Measurements from ENCODE around the gene KMT2E. TPM values are rescaled to one million over a fixed set of nuclear protein-coding genes. Genes with fewer than 3 reads are reported as not detected.

Gene KMT2E
- polyA plus RNA-seq, 1 donor = 86.0 TPM

DNA sequence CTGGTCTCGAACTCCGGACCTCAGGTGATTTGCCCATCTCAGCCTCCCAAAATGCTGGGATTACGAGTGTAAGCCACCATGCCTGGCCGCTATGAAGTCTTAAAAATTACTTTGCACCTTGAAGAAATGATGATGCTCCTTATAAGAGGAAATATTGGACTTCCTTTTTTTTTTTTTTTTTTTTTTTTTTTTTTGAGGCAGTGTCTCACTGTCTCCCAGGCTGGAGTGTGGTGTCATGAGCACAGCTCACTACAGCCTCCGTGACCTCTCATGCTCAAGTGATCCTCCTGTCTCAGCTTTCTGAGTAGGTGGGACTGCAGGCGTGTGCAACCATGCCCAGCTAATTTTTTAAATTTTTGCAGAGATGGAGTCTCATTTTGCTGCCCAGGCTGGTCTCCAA lies 65.3 kb downstream of the KMT2E start:
- DNase-seq = no peak

DNA sequence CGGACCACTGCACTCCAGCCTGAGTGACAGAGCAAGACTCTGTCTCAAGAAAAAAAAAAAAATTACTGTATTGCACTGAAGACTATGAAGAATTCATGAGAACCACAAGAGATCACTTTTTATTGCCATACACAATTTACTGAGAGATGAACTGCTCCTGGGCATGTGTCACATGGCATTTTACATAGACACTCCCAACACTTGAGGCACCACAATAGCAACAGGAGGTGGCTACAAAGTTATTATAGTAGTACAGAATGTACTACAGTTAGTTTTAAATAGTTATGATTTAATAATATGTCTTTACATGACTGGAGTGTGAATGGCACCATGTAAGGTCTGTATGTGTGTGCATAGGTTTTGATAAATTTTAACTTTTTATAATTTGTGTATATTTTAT lies 70.6 kb downstream of the KMT2E start:
- DNase-seq = no peak

DNA sequence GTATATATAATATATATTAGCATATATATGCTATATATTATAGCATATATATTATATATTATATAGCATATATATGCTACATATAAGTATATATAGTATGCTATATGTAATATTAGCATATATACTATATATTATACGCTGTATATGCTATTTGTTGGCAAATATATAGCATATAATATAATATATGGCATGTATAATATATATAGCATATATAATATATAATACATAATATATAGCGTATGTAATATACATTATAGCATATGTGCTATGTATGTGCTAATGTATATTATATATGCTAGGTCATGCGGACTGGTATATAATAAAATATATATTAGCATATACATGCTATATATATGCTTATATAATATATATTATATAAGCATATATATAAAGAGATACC lies 72.8 kb downstream of the KMT2E start:
- DNase-seq = no peak

DNA sequence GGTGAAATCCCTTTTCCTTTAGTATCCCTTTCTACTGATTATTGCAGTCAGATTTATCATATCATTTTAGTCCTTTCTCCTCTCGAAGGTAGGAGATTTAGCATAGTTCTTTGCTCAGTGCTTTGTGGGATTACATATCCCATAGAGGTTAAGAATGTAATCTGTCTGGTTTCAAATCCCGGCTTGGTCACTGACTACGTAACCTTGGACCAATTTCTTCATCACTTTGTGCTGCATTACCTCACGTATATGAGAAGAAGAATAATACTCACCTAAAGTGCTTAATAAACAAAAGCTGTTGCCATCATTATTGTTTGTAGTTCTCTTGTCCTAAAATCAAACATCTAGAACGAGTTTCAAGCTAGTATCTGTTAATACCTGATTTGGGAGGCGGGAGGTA lies 74.0 kb downstream of the KMT2E start:
- no peak for DNase-seq

DNA sequence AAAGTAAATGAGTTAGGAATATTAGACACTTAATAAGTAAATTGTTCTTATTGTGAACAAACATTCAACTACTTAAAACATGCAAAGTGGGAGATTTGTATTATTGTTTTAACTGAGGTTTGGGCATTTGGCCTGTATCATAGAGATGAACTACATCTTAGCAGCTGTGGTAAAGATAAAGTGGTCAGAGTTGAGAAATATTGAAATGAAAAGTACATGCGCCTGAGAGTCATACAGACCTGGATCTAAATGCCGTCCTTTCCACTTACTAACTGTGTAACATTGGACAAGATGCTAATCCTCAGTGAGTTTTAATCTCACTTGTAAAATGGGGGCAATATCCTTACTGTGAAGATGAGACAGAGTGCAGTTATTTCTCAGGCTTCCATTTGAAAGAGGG lies 74.5 kb downstream of the KMT2E start:
- DNase-seq = no peak

DNA sequence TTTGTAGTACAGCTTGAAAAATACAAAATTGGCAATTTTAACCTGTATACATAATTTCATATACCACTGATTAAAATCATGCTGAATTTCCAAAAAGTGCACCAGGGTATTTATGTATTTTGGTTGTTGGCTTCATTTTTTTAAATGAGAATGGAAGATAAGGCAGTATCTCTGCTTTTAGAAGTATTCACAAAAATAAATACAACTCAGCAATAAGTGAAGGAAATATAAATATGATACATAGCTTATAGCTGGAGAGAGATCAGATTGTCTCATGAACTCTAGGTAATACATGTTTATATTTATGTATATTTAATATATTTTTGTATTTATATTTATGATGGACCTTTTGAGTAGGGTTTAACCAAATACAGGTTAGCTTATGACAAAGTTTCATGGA lies 81.0 kb downstream of the KMT2E start:
- no peak for DNase-seq

DNA sequence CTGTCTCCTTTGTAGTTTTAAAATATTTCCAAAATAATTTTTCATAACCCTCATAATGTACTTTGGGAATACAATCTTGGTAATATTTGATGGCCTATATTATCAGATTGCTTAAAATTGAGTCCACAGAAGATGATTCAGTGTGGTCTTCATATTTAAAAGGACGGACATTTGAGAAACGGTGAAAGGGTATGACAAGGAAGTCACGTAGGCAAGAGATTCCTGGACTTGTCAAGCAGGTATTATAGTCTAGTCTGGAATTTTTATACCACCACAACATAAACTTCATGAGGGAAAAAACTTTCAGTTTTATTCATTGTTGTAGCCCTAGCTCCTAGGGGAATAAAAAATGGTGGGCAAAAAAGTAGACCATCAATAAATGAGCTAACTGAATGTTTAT lies 82.3 kb downstream of the KMT2E start:
- DNase-seq = no peak

DNA sequence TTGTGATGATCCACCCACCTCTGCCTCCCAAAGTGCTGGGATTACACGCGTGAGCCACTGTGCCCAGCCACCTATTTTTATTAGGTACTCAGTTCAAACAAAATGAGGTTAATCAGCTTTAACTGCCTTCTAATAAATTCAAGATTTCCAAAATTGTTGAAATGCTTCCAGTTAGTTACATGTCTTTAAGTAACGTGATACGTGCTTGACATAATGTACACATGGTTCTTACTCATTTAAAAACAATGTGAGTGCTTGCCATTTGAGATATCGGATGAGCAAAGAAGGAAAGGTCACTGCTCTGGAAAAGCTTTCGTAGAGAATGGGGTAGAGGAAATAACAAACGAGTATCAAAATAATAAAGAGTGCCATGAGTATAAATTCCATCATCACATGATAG lies 83.6 kb downstream of the KMT2E start:
- no peak for DNase-seq

DNA sequence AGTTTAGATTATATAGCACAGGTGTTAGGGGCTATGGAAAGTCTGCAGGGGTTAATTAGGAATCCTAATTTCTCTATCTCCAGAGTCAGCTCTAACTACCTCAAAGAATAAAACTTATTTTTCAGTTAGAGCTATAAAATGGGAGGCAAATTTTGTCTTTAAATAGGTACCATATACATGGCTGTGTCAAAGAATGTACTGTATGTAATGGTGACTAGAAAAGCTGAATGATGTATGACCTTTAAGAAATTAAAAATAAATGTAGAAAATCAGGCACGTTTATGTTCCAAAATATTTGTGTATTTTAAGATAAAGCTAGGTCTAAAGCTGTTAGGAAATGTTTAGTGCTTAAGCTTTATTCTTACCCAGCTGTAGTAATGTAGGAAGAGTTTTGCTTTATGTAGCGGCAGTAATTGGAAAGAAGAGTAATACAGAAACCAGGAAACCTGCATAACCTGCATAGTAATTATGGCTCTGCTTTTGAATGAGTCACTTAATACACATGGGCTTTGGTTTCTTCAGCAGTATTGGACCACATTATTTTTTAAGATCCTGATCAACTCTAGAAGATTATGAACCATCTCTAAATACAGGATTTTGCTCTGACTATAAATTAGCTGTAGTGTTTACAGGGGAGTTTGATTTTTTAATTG lies 85.0 kb downstream of the KMT2E start:
- DNase-seq = no peak

DNA sequence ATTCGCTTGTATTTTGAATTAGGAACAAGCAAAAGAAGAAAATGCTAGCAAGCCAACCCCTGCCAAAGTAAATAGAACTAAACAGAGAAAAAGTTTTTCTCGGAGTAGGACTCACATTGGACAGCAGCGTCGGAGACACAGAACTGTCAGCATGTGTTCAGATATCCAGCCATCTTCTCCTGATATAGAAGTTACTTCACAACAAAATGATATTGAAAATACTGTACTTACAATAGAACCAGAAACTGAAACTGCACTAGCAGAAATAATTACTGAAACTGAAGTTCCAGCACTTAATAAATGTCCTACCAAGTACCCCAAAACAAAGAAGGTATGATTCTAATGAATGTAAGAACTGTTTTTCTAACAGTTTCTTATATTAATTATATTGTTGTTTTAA lies 87.9 kb downstream of the KMT2E start:
- no peak for DNase-seq

DNA sequence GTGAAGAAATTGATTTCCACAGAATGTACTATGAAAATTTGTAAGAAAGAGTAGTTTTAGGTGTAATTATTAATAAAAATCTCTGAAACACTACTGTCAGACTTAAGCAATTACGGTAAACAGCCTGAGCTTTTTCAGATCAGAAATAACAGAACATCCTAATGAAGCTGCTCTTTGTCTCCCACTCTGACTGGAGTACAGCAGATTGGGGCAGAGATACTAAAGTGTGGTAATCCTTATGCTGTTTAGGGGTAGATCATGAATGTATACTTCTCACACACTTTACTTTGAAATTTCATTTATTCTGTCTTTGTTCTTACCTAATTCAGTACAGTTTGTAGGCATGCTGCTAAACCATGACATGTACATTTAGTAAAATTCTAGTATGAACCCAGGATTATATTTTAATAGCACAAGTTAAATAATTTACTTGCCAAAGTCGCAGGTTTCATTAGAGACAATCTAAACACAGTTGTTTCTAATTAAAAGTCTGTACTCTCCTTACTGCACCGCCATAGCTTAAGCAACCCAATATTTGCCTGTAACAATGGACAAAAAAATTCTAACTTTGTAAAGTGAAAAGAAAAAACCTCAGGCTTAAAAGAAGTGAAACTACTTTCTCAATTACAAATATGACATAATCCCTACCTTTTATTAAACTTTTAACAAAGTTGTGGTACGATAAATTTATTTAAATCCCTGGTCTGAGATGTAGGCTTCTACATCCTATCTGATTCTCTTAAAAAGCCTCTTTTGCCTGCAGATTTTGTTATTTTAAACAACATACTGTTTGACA lies 88.8 kb downstream of the KMT2E start:
- no peak for DNase-seq

DNA sequence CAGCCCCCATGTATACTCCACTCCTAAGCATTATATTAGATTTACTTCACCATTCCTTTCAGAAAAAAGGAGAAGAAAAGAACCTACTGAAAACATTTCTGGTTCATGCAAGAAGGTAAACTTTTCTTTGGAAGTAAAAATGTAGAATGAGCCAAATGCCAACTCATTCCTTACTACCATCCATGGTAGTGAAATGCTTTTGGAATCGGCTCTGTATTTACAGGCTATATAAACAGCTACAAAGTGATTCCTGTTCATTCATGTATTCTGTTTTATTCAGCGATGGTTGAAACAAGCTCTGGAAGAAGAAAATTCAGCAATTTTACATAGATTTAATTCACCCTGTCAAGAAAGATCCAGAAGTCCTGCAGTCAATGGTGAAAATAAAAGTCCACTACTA lies 91.6 kb downstream of the KMT2E start:
- no peak for DNase-seq

DNA sequence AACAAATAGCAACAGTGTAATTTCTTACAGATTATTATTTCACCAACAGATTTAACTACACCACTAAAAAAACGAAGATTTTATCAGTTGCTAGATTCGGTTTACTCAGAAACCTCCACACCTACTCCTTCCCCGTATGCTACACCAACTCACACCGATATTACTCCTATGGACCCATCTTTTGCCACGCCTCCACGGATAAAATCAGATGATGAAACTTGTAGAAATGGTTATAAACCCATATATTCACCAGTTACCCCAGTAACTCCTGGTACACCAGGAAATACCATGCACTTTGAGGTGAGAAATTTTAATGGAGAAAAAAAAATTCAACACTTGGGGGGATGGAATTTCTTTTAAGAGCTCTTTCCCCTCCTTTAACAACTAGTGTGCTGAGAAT lies 92.5 kb downstream of the KMT2E start:
- no peak for DNase-seq

DNA sequence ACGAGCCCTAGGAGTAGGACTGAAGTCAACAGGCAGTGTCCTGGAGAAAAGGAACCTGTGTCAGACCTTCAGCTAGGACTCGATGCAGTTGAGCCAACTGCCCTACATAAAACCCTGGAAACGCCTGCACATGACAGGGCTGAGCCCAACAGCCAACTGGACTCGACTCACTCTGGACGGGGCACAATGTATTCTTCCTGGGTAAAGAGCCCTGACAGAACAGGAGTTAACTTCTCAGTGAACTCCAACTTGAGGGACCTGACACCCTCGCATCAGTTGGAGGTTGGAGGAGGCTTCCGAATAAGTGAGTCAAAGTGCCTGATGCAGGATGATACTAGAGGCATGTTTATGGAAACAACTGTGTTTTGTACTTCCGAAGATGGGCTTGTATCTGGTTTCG lies 93.5 kb downstream of the KMT2E start:
- no peak for DNase-seq

DNA sequence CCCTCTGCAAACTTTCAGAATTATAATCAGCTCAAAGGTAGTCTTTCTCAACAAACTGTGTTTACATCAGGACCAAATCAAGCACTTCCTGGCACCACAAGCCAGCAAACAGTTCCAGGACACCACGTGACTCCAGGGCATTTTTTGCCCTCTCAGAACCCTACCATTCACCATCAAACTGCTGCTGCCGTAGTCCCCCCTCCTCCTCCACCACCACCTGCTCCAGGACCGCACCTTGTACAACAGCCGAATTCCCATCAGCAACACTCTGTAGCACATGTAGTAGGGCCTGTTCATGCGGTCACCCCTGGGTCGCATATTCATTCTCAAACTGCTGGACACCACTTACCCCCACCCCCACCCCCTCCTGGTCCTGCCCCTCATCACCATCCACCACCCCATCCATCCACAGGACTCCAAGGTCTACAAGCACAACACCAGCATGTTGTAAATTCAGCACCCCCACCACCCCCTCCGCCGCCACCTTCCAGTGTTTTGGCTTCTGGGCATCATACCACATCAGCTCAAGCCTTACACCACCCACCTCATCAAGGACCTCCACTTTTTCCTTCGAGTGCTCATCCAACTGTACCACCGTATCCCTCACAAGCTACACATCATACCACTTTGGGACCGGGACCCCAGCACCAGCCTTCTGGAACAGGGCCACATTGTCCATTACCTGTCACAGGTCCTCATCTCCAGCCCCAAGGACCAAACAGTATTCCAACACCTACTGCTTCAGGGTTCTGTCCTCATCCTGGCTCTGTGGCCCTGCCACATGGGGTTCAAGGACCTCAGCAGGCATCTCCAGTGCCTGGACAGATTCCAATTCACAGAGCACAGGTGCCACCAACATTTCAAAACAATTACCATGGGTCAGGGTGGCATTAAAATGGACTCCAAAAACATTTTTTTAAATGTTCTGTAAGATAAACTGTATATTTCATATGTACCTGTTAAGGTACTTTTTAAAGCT lies 98.7 kb downstream of the KMT2E start:
- DNase-seq = no peak

DNA sequence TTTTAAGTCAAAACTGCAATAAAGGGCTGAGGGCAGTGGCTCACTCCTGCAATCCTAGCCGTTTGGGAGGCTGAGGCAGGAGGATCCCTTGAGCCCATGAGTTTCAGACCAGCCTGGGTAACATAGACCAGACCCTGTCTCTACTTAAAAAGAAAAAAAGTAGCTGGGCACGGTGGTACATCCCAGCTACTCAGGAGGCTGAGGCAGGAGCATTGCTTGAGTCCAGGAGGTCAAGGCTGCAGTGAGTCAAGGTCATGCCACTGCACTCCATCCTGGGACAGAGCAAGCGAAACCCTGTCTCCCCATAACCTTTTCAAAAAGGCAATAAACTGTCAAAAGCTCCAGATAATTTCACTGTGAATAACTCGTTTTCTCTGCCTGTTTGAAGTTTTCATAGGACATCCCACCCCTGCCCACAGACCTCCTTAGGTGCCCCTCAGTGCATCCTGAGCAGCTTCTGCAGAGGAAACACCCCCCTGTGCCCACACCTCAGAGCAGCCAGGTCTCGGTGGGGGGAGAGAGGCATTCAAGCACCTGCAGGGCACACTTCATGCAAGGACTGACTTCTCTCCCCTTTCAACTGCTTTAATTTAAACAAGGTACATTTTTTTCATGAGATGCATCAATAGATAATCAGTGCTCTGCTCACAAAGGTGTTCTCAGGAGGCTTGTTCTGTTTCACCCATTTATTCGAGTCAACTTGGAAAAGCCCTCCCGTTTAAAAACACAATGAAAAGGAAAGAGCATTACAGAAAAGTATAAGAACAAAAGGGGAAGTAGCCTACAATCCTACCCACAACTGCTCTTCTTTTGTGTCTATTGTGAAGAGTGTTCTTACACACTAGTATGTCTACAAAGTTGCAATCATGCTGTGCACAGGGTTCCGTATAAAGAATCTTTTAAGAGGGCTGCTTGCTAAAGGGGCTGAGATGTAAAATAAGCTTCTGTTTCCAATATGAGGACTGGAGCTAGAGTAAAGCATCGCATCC lies 104.9 kb downstream of the KMT2E start:
- no peak for DNase-seq

DNA sequence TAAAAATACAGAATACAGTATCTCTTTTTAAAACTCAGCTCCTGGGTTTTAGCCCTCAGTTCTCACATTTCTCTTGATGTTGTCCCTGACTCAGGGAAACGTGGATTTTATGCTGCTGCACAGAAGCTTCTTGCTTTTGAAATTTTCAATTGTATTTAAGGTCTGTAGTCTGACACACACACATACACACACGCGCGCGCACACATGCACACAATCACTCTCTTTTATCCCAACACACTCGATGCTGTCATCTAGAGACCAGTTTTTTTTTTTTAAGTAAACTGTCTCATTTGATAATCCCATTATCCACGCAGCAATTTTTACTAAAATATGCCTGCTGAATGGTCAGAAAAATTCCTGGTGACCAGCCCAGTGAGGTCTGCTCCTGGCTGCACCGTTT lies 108.6 kb downstream of the KMT2E start:
- DNase-seq = no peak

DNA sequence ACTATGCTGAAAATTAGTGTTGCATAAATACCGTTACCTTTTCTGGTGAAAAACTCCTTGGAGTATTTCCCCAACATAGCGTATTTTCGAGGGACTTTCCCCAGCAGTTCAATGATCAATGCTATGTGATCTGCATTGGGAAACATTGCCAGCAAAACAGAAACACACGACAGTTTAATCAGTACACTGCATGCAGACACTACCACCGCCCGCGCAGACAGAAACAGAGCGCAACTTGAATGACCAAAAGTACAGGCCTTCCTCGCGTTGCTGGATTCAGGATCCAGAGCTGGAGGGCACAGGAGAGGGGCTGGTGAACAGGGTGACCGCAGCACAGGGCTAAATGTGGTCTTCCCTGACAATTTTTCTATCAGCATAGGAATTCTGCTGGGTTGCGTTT lies 111.7 kb downstream of the KMT2E start:
- no peak for DNase-seq

DNA sequence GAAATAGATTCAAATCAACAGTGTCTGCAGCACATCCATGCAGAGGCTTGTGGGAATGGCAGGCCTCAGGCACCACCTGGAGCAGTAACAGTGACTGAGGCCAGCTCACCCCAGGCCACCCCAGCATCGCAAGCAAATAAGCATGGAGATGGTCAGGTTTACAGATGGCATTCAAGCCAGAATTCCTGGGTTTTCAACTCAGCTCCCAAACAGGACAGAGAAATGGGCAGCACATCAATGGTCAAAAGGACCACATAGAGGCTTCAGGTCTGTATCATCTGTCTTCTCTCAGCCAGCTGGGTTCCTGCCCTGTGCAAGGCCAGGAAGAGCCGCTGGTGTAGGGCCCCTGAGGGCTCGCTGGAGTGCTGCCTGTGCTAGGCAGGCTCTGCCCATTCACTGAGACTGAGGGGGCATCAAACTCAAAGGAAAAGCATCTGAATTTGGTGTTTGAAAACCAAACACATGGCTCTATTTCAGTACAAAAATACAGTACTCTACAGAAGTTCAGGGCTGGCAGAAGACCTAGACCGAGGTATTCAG lies 112.5 kb downstream of the KMT2E start:
- no peak for DNase-seq

DNA sequence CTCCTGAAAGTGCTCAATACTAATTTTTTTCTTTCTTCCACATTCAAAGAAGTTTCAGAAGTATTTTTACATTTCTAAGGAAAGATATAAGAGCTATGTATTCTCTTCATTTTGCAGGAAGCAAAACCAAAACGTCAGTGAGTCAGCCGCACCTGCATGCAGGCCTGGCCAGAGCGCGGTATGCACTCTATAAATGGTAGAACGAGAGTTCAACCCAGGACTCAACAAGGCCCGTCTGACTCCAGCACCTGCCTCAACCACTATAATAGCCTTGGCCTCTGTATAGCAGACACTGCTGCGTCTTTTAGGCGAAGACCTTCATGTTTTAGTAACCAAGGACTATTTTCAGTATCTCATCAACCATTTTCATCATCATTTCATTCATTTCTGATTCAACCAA lies 113.2 kb downstream of the KMT2E start:
- DNase-seq = no peak

DNA sequence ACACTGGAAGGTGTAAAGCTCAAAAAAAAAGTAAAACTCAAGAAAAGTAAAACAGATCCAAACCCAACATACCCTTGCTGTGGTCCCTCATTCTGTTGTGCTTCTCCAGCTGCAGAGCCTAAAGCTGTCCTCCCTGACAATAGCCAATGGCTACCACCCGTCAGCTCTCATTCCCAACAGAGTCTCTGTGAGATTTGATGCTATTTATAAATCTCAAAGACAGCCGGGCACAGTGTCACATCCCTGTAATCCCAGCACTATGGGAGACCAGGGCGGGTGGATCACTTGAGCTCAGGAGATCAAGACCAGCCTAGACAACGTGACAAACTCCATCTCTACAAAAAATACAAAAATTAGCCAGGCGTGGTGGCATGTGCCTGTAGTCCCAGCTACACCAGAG lies 116.0 kb downstream of the KMT2E start:
- DNase-seq = no peak
